Testis (tissue), 3 donors: ENCODE data around the gene CAMTA1. TPM values are rescaled to one million over a fixed set of nuclear protein-coding genes. Genes with fewer than 3 reads are reported as not detected.
A peak's percentile ranks its signal among the peaks of the same experiment; 100 is the strongest.

Experiments
- DNase-seq: peaks from one replicate; pipeline ENCODE4 v3.0.0-alpha.2; 2019
- H3K27ac ChIP-seq, 2 donors: fragments of 200-600 bp; sonication (generic); one replicate each; pipeline ENCODE4 v1.5.1; 2019
- H3K27me3 ChIP-seq: fragments of 200-600 bp; sonication (generic); one replicate; pipeline ENCODE4 v1.5.1; 2019
- H3K36me3 ChIP-seq: fragments of 200-600 bp; sonication (generic); one replicate; pipeline ENCODE4 v1.5.1; 2017; ENCODE audit warnings: low read depth; ENCODE audit errors: missing control alignments
- H3K4me1 ChIP-seq: fragments of 200-600 bp; sonication (generic); one replicate; pipeline ENCODE4 v1.5.1; 2019
- H3K4me3 ChIP-seq, 2 donors: fragments of 200-600 bp; sonication (generic); one replicate each; pipeline ENCODE4 v1.5.1; 2017 to 2019
- H3K9me3 ChIP-seq: fragments of 200-600 bp; sonication (generic); one replicate; pipeline ENCODE4 v1.5.1; 2017
- POLR2A ChIP-seq: fragments of 450-650 bp; IDR thresholded peaks from one replicate; pipeline ENCODE4 v1.6.1; 2017; ENCODE audit warnings: antibody characterized with exemption, mild to moderate bottlenecking, moderate library complexity
- WGBS, 2 donors: methylation state at CpG; one replicate each; pipeline ENCODE4 v1.1.5; 2018; 5-methylcytosine and 5-hydroxymethylcytosine counted together
- intact Hi-C: fragments of 100-400 bp; cut with DNase I; formaldehyde crosslinking; loops from one replicate; pipeline ENCODE4 v1.15.1; 2023; ENCODE audit warnings: low total_unique reads
- polyA plus RNA-seq: library from polyadenylated mRNA; stranded (reverse); fragments of 350-450 nt; fragmentation: Illumina TruSeq; extraction: RNeasy Lipid Tissue Mini Kit (QIAGEN cat#74804); gene quantifications from one replicate; pipeline ENCODE4 v1.2.3, GENCODE V29; 2014; ENCODE audit warnings: low read depth, low replicate concordance; ENCODE audit not compliant: insufficient read depth
- total RNA-seq, 2 donors: library from RNA; depleted of rRNA; stranded (reverse); fragments of >200 nt; gene quantifications; one replicate each; pipeline ENCODE4 v1.2.3, GENCODE V29; 2016
- TF ChIP-seq, protein P1 (sequence below), 3 experiments: fragments of 450-650 bp in 2 of 3; fragments of 200-600 bp in 1 of 3; sonication (generic) in 1 of 3; IDR thresholded peaks; one replicate each; pipeline ENCODE4 v1.5.1; 2016 to 2019; ENCODE audit warnings: antibody characterized with exemption in 3 of 3, mild to moderate bottlenecking in 2 of 3, moderate library complexity in 1 of 3

CAMTA1 gene
- total and polyA plus RNA-seq, 3 donors from 2014 or later: 116 to 158 (median 119) TPM

DNA sequence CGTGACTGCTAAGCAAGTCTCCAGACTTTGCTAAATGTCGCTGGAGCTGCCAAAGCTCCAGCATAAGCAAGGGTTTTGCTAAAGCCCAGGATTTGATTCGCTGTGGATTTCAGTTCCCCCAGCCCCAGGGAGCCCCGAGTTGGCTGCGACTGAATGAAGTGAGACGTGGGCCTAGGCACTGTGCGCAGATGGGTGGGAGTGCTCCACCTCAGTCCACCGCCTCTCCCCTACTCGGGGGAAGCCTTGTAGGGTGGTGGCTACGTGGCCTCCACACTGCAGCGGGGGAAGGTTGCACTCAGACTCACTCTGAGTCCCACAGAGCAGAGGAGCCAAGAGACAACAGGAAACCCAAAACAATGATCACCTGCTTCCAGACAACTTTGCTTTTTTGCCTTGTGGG lies 588.0 kb downstream of the CAMTA1 start:
- 95% methylated on average over 11 of the region's 11 CpGs for WGBS, 2 donors

DNA sequence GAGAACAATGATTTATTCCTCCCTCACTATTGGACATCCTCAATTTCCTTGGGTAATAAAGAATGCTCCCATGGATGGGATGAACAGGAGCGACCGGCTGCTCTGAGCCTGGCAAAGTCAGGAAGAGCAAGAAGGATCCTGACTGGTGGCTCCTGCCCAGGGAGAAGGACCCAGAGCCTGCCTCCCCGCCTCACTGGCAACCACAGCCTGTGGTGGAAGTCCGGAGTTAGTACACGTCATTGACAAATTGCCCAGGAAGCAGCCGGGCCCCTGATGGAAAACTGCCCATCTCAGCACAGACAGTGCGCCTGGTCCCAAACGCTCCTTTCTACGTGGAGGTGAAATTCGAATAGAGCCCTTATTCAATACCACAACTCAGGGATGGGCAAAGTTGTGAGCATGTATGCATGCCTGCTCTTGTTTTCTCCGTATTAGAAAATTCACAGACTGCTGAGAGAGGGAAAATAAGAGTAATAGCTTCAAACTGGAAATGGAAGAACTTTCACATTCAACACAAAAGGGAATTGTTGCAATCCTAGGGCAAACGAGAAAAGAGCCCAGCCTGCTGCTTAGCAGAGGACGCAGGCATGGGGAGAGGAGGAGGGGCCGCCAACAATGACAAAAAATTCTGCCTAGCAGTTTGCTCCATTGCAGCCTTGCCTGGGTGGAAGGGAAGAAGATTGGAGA lies 588.8 kb downstream of the CAMTA1 start:
- H3K36me3 ChIP-seq: no peaks in the 10 kb centered on the region
- no peak for TF ChIP-seq POLR2A
- TF ChIP-seq, protein P1, sequence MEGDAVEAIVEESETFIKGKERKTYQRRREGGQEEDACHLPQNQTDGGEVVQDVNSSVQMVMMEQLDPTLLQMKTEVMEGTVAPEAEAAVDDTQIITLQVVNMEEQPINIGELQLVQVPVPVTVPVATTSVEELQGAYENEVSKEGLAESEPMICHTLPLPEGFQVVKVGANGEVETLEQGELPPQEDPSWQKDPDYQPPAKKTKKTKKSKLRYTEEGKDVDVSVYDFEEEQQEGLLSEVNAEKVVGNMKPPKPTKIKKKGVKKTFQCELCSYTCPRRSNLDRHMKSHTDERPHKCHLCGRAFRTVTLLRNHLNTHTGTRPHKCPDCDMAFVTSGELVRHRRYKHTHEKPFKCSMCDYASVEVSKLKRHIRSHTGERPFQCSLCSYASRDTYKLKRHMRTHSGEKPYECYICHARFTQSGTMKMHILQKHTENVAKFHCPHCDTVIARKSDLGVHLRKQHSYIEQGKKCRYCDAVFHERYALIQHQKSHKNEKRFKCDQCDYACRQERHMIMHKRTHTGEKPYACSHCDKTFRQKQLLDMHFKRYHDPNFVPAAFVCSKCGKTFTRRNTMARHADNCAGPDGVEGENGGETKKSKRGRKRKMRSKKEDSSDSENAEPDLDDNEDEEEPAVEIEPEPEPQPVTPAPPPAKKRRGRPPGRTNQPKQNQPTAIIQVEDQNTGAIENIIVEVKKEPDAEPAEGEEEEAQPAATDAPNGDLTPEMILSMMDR (IDR thresholded peaks at IDR 0.05): no peak
- no peak for DNase-seq
- WGBS, 2 donors: 50 to 64% methylated on average over 13 to 14 of the region's 14 CpGs
- H3K9me3 ChIP-seq: no peaks in the 10 kb centered on the region
- H3K4me1 ChIP-seq: no peaks in the 10 kb centered on the region
- no peak overlapping the region for H3K27ac ChIP-seq
- H3K4me3 ChIP-seq: no peak overlapping the region
- intact Hi-C loops: no loop called here
- no peaks in the 10 kb centered on the region for H3K27me3 ChIP-seq

More for the DNA sequence above, 588.0 kb downstream of the CAMTA1 start:
- Histone ChIP-seq H3K27me3 (no peaks in the 10 kb centered on the region), H3K27ac (no peak overlapping the region), H3K36me3 (no peaks in the 10 kb centered on the region), H3K4me1 (no peaks in the 10 kb centered on the region), H3K4me3 (no peak overlapping the region), H3K9me3 (no peaks in the 10 kb centered on the region)
- no peak for DNase-seq
- intact Hi-C loops: no loop called here
- TF ChIP-seq, protein P1 (IDR thresholded peaks at IDR 0.05): no peak
- no peak for TF ChIP-seq POLR2A

DNA sequence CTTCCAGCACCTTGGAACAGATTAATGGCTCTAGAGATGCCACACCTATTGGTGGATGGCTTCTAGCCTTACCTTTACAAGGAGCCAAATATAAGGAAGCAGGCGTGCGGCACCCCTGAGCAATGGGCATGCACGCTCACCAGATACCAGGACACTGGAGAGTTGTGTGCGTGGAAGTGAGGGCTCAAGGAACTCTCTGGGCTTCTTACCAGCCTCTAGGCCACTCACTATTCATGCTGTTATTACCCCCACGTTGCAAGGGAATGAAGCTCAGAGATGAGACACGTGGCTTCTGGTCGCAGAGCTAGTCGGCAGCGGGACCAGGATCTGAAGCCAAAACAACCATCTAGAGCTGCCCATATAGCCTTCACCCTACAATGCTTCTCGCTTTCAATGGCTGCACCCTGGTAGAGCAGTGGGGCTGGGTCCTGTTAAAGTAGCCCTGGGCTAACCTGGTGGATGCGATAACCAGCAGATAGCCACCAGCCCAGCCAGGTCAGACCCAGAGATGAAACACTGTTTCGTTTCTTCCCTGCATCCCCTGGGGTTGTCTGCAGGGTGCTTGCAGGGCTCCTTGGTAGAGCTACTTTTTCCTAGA lies 589.4 kb downstream of the CAMTA1 start:
- H3K4me1 ChIP-seq: no peaks in the 10 kb centered on the region
- TF ChIP-seq, protein P1 (IDR thresholded peaks at IDR 0.05): no peak
- no peak for TF ChIP-seq POLR2A
- no peak overlapping the region for H3K27ac ChIP-seq
- no peaks in the 10 kb centered on the region for H3K27me3 ChIP-seq
- H3K4me3 ChIP-seq: no peak overlapping the region
- H3K36me3 ChIP-seq: no peaks in the 10 kb centered on the region
- WGBS, 2 donors: 96 to 97% methylated on average over 12 of the region's 12 CpGs
- peak; percentile 1 for DNase-seq
- intact Hi-C loops: no loop called here
- H3K9me3 ChIP-seq: no peaks in the 10 kb centered on the region

DNA sequence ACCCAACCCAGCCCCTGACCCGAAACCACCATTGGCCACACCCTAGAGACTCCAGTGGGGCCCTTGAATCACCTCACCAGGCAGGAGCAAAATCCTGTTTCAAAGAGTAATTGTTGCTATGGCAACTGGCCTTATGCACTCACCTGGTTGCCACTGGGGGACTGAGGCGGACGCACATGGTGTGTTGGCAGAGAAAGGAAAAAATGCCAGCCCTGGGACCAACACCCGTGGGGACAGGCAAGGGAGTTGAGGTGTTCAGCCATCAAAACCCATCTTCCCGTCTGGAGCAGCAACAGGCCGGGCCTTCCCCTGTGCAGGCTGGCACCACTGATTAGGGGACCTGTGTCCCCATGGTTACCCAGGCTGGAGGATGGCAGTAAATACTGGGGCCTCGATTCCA lies 590.1 kb downstream of the CAMTA1 start:
- Histone ChIP-seq H3K9me3 (no peaks in the 10 kb centered on the region), H3K4me3 (no peak overlapping the region), H3K27ac (no peak overlapping the region), H3K4me1 (no peaks in the 10 kb centered on the region), H3K36me3 (no peaks in the 10 kb centered on the region), H3K27me3 (no peaks in the 10 kb centered on the region)
- DNase-seq: peak; percentile 10
- 93 to 97% methylated on average over 7 of the region's 7 CpGs for WGBS, 2 donors
- TF ChIP-seq, protein P1 (IDR thresholded peaks at IDR 0.05): no peak
- no peak for TF ChIP-seq POLR2A
- intact Hi-C loops: no loop called here
